ENCODE data around the gene PLS3.

PLS3 gene

DNA sequence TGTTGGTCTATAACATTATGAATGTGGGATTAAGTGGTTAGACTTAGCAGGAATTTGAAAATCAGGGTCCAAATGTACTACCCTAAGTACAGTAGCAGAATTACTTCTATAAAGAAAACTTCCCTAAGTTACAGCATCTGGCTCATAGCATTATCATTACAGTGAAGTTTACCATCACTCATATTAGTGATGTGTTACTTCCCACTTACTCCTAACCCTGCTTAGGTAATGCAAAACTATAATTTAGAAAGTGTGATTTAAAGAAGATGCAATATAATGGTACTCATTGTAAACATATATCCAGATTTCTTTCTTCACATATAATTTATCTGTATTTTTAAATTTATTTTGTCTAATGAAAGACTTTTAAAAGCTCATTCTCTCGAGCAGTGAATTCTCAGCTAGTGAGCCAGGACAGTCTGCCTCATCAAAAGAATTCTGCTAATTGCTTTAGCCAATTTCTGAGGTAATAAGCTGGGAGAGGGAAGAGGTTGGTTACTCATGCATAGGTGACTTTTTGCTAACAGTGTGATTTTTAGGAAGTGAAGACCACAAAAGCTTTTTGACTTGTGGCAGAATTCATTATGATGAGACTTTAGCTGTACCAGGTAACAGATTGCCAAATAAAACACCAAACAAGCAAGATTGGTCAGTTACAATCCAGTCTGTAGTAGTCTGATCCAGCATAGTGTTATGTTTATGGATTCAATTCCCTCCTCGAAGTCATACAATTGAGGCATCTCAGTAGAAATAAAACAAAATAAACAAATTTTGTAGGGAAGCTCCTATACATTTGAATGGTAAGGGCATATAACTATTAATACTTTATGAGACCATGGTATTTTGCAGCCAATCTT is 21.0 kb downstream of the PLS3 start:
- no peak for DNase-seq (ENCODE audit: low read depth)
- H3K4me3 ChIP-seq (ENCODE audit: low read depth, low read length), result no peak overlapping the region
- TF ChIP-seq, protein P1, sequence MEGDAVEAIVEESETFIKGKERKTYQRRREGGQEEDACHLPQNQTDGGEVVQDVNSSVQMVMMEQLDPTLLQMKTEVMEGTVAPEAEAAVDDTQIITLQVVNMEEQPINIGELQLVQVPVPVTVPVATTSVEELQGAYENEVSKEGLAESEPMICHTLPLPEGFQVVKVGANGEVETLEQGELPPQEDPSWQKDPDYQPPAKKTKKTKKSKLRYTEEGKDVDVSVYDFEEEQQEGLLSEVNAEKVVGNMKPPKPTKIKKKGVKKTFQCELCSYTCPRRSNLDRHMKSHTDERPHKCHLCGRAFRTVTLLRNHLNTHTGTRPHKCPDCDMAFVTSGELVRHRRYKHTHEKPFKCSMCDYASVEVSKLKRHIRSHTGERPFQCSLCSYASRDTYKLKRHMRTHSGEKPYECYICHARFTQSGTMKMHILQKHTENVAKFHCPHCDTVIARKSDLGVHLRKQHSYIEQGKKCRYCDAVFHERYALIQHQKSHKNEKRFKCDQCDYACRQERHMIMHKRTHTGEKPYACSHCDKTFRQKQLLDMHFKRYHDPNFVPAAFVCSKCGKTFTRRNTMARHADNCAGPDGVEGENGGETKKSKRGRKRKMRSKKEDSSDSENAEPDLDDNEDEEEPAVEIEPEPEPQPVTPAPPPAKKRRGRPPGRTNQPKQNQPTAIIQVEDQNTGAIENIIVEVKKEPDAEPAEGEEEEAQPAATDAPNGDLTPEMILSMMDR (IDR thresholded peaks at IDR 0.05; ENCODE audit: low read depth, low read length, missing control alignments), result no peak

DNA sequence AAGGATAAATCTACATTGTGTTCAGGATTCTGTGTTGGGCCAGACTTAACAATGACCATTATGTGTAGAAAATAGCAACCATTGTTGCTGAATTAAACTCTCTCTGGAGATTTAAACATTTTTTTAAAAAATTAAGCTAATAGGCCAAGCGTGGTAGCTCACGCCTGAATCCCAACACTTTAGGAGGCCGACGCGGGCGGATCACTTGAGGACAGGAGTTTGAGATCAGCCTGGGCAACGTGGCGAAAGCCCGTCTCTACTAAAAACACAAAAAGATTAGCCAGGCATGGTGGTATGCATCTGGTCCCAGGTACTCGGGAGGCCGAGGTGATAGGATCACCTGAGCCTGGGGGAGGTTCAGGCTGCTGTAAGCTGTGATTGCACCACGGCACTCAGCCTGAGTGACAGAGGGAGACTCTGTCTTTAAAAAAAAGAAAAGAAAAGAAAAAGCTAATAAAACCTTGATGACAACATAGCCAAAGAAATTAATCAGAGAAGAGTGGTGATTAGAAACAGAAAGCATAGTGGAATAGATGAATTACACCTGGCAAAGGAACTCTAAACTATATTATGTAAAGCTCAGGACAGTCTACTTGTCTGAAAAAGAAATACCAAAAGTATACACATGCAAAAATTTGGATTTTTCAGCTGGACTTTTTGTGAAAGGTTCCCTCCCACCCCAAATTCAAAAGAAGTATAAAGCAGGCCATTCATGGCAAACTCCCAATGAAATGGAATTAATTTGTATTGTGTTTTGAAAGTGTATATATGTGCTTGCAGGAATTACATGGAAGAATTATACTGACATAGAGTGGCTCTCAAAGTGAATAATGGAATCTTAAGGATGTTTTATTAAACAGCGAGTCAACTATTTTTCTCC is 21.9 kb downstream of the PLS3 start:
- H3K4me3 ChIP-seq (ENCODE audit: low read depth, low read length), result no peak overlapping the region

DNA sequence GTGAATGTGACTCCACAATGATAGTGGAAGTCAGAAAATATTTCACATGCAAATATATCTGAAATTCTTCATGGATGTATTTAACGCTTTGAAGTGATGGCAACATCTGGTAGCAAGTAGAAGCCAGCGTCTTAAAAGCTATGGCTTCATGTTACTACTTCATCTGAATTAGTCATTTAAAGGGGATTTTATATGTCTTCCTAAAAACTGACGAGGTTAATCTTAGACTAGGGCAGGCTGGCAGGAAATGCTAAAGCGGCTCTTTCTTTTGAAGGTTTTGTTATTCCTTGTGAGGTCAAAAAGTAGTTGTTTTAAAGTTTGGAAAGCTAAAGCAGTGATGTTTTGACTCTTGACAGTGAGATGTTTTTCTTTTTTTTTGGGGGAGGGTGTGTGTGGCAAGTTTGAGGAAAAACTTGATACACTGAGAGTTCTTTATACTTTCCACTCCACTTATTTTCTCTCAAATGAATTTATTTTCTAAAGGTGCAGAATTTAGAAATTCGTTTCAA is 22.6 kb downstream of the PLS3 start:
- H3K4me3 ChIP-seq (ENCODE audit: low read depth, low read length), result no peak overlapping the region
- DNase-seq (ENCODE audit: low read depth), result no peak
- TF ChIP-seq, protein P1 (IDR thresholded peaks at IDR 0.05; ENCODE audit: low read depth, low read length, missing control alignments), result no peak

More for the DNA sequence above, 21.9 kb downstream of the PLS3 start:
- TF ChIP-seq, protein P1 (IDR thresholded peaks at IDR 0.05; ENCODE audit: low read depth, low read length, missing control alignments), result no peak
- no peak for DNase-seq (ENCODE audit: low read depth)

- no peak overlapping the region for H3K4me3 ChIP-seq (ENCODE audit: low read depth, low read length)
- DNase-seq (ENCODE audit: low read depth), result no peak
- TF ChIP-seq, protein P1 (IDR thresholded peaks at IDR 0.05; ENCODE audit: low read depth, low read length, missing control alignments), result no peak
Observed at GRCh38 chrX:115584696-115585095, 23.7 kb downstream of the PLS3 start.

DNA sequence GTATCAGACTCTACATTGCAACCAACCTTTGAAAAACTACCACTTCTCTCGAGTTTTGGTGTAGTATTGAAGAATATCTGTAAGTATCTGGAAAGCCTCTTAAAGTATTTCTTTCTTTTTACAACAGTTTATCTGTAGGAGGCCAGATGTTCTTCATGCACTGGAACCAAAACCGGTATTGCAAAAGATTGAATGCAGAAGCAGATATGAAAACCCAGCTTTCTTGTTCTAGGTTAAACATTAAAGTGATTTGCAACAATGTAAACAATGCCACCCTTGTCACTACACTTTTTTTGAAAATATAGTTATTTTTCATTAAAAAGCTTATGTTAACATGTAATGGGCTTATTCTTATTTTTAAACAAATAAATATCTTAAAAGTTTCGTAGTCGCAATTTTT is 27.2 kb downstream of the PLS3 start:
- no peak overlapping the region for H3K4me3 ChIP-seq (ENCODE audit: low read depth, low read length)
- DNase-seq (ENCODE audit: low read depth), result no peak
- TF ChIP-seq, protein P1 (IDR thresholded peaks at IDR 0.05; ENCODE audit: low read depth, low read length, missing control alignments), result no peak

DNA sequence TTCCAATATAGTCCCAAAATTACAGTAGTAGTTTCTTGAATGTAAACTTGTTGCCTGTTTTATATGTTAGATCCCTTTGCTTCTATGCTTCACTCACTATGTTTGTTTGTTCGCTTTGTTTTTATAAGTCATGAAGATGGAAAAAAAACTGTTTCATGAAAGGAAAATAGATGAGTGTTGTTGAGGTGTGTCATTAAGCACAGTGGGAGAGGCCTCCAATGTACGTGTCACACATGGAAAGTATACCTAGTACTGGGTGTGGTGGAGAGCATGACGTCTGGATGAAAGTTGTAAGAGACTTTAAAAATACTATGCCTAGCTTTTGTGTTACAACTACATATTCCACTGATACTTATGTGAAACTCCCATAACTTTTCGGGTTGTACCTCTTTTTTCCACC is 28.4 kb downstream of the PLS3 start:
- DNase-seq (ENCODE audit: low read depth), result no peak
- no peak overlapping the region for H3K4me3 ChIP-seq (ENCODE audit: low read depth, low read length)
- TF ChIP-seq, protein P1 (IDR thresholded peaks at IDR 0.05; ENCODE audit: low read depth, low read length, missing control alignments), result no peak

Measured in GM12864 (cell line).